Smooth muscle cell (in vitro differentiated cells): ENCODE data around the gene SOCS7. TPM values are rescaled to one million over a fixed set of nuclear protein-coding genes. Genes with fewer than 3 reads are reported as not detected.

Experiments used
- DNase-seq: peaks from one replicate; lab custom pipeline; 2025; ENCODE audit not compliant: unreplicated experiment; lab: John Stamatoyannopoulos, UW
- H2AFZ ChIP-seq: fragments of 200-600 bp; sonication (generic); 2 replicates; pipeline ENCODE4 v1.6.0; 2016; ENCODE audit warnings: antibody characterized with exemption, low read depth, mild to moderate bottlenecking
- H3F3A ChIP-seq: fragments of 200-600 bp; sonication (generic); 2 replicates; pipeline ENCODE4 v1.6.0; 2017; ENCODE audit warnings: antibody characterized with exemption, low read depth
- H3K27ac ChIP-seq: fragments of 200-600 bp; sonication (generic); 2 replicates; pipeline ENCODE4 v1.5.1; 2016; ENCODE audit warnings: low read depth, mild to moderate bottlenecking
- H3K27me3 ChIP-seq: fragments of 200-600 bp; sonication (generic); 2 replicates; pipeline ENCODE4 v1.6.1; 2016; ENCODE audit warnings: low read depth, mild to moderate bottlenecking
- H3K36me3 ChIP-seq: fragments of 200-600 bp; sonication (generic); 2 replicates; pipeline ENCODE4 v1.5.1; 2016; ENCODE audit warnings: low read depth
- H3K4me1 ChIP-seq: fragments of 200-600 bp; sonication (generic); 2 replicates; pipeline ENCODE4 v1.5.1; 2016; ENCODE audit warnings: low read depth
- H3K4me2 ChIP-seq: fragments of 200-600 bp; sonication (generic); 2 replicates; pipeline ENCODE4 v1.6.0; 2016; ENCODE audit warnings: mild to moderate bottlenecking
- H3K4me3 ChIP-seq: fragments of 200-600 bp; sonication (generic); 2 replicates; pipeline ENCODE4 v1.5.1; 2016; ENCODE audit warnings: mild to moderate bottlenecking
- H3K79me2 ChIP-seq: fragments of 200-600 bp; sonication (generic); 2 replicates; pipeline ENCODE4 v1.6.0; 2016; ENCODE audit warnings: low read depth, mild to moderate bottlenecking
- H3K9ac ChIP-seq: fragments of 200-600 bp; sonication (generic); 2 replicates; pipeline ENCODE4 v1.6.0; 2016; ENCODE audit warnings: low read depth
- H3K9me3 ChIP-seq: fragments of 200-600 bp; sonication (generic); replicated peaks from 2 replicates; pipeline ENCODE4 v1.5.1; 2016; ENCODE audit warnings: low read depth
- H4K20me1 ChIP-seq: fragments of 200-600 bp; sonication (generic); 2 replicates; pipeline ENCODE4 v1.6.0; 2016; ENCODE audit warnings: low read depth
- WGBS: methylation state at CpG from one replicate; pipeline ENCODE4 v1.1.7; 2016; ENCODE audit warnings: low lambda C conversion rate; 5-methylcytosine and 5-hydroxymethylcytosine counted together
- polyA plus RNA-seq: library from polyadenylated mRNA; unstranded; fragments of >200 nt; fragmentation: Nextera tagmentation; extraction: Ambion mirVana; gene quantifications from 2 replicates; pipeline ENCODE4 v1.2.1, GENCODE V29; 2016
- total RNA-seq: library from RNA; depleted of rRNA; stranded (reverse); fragments of >200 nt; gene quantifications from 2 replicates; pipeline ENCODE4 v1.2.3, GENCODE V29; 2014
- TF ChIP-seq, protein P1 (sequence below): fragments of 200-600 bp; sonication (generic); IDR thresholded peaks from 2 replicates; pipeline ENCODE4 v1.5.1; 2017; ENCODE audit warnings: borderline replicate concordance, mild to moderate bottlenecking, antibody characterized with exemption; ENCODE audit not compliant: insufficient read depth, poor library complexity, severe bottlenecking

Gene SOCS7
- total and polyA plus RNA-seq, 2 experiments from 2014 or later: 0.89 to 6.2 TPM

DNA sequence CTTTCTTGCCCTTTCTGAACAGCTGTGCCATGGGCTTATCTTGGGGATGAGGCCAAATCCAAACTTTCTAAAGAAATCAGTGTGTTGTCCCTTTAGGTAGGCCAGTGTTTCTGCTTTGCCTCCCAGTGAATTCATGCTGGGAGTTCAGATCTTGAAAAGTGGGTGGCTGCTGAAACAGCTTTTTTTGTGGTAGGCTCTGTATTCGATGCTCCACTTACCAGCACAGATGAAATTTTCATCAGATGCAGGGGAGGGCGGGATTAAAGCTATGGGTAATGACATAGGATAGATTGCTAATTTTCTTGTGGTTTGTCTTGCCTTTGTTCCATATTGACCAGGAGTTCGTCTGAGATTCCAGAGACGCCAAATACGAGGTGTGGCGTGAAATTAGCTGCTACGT lies 2.8 kb downstream of the SOCS7 start:
- TF ChIP-seq, protein P1, sequence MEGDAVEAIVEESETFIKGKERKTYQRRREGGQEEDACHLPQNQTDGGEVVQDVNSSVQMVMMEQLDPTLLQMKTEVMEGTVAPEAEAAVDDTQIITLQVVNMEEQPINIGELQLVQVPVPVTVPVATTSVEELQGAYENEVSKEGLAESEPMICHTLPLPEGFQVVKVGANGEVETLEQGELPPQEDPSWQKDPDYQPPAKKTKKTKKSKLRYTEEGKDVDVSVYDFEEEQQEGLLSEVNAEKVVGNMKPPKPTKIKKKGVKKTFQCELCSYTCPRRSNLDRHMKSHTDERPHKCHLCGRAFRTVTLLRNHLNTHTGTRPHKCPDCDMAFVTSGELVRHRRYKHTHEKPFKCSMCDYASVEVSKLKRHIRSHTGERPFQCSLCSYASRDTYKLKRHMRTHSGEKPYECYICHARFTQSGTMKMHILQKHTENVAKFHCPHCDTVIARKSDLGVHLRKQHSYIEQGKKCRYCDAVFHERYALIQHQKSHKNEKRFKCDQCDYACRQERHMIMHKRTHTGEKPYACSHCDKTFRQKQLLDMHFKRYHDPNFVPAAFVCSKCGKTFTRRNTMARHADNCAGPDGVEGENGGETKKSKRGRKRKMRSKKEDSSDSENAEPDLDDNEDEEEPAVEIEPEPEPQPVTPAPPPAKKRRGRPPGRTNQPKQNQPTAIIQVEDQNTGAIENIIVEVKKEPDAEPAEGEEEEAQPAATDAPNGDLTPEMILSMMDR: no peak
- H2AFZ ChIP-seq: no peak overlapping the region
- H3K9ac ChIP-seq: no peak overlapping the region
- peaks cover 71% of the 10 kb centered on the region for H4K20me1 ChIP-seq
- peak overlapping the region; percentile 98 for H3K4me2 ChIP-seq
- no peak for DNase-seq
- H3K4me1 ChIP-seq: peaks cover 17% of the 10 kb centered on the region
- no peaks in the 10 kb centered on the region for H3K9me3 ChIP-seq
- peaks cover 70% of the 10 kb centered on the region for H3K79me2 ChIP-seq
- no peaks in the 10 kb centered on the region for H3K36me3 ChIP-seq
- 84% methylated on average over 7 of the region's 7 CpGs for WGBS
- H3K4me3 ChIP-seq: no peak overlapping the region
- H3K27me3 ChIP-seq: no peaks in the 10 kb centered on the region
- no peak overlapping the region for H3K27ac ChIP-seq
- no peaks in the 10 kb centered on the region for H3F3A ChIP-seq

- DNase-seq: no peak
- Histone ChIP-seq H3K9me3 (no peaks in the 10 kb centered on the region), H3K9ac (no peak overlapping the region), H4K20me1 (peaks cover 78% of the 10 kb centered on the region), H3K27me3 (no peaks in the 10 kb centered on the region), H2AFZ (no peak overlapping the region), H3K4me2 (no peak overlapping the region), H3K79me2 (peaks cover 78% of the 10 kb centered on the region), H3K36me3 (no peaks in the 10 kb centered on the region), H3K27ac (no peak overlapping the region), H3K4me1 (peaks cover 17% of the 10 kb centered on the region), H3F3A (no peaks in the 10 kb centered on the region), H3K4me3 (no peak overlapping the region)
- TF ChIP-seq, protein P1: no peak
- WGBS: 92% methylated on average over 4 of the region's 4 CpGs
Measured at GRCh38 chr17:38355251-38355650, 3.6 kb downstream of the SOCS7 start.

DNA sequence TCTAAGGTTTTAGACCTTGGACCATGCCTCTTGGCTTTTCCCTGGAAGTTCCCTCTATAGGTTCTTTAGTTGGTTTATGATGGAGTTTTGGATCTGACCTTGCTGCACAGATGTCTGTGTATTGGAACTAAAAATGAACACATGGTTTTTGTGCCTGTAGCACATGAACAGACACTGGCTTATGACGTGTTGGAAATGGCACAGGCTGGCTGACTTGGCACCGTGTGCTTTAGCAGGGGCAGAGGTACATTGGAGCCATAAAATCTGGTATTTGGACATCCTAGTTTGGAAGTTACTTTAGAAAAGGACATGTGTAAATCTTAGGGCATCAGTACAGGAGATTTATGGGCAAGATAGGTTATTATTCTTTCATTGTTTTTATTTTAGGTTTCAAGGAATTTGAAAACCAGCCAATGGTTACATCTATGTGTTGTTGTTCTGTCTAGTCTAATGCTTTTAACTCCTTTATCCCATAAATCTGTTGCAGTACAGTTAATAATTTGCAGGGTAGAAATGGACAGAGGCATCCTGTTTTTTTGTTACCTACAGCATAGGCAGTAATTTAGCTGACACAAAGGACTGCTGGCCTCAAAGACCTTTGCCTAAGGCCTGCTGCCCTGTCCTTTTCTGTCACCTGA lies 6.0 kb downstream of the SOCS7 start:
- no peaks in the 10 kb centered on the region for H3F3A ChIP-seq
- H3K4me1 ChIP-seq: peaks cover 17% of the 10 kb centered on the region
- TF ChIP-seq, protein P1: no peak
- H3K36me3 ChIP-seq: no peaks in the 10 kb centered on the region
- 93% methylated on average over 2 of the region's 2 CpGs for WGBS
- no peak overlapping the region for H3K4me3 ChIP-seq
- H3K79me2 ChIP-seq: peaks cover 80% of the 10 kb centered on the region
- H3K4me2 ChIP-seq: no peak overlapping the region
- DNase-seq: no peak
- no peak overlapping the region for H3K9ac ChIP-seq
- no peak overlapping the region for H2AFZ ChIP-seq
- H4K20me1 ChIP-seq: peaks cover 99% of the 10 kb centered on the region
- no peak overlapping the region for H3K27ac ChIP-seq
- no peaks in the 10 kb centered on the region for H3K9me3 ChIP-seq
- H3K27me3 ChIP-seq: no peaks in the 10 kb centered on the region
